AG09309 (cell line): ENCODE results near the gene JPH4.

ENCODE experiments used
- DNase-seq: peaks from one replicate; pipeline ENCODE4 v3.0.0-alpha.2; 2010; ENCODE audit warnings: low read depth
- H3K4me3 ChIP-seq: 2 replicates; pipeline ENCODE4 v1.5.1; 2011; ENCODE audit warnings: mild to moderate bottlenecking, low read depth, low read length, moderate library complexity; ENCODE audit not compliant: control insufficient read depth
- CTCF ChIP-seq: IDR thresholded peaks from 2 replicates; pipeline ENCODE4 v1.5.1; 2011; ENCODE audit warnings: mild to moderate bottlenecking, low read depth, low read length, inconsistent platforms; ENCODE audit not compliant: insufficient read depth, control insufficient read depth; ENCODE audit errors: missing control alignments

Gene JPH4

DNA sequence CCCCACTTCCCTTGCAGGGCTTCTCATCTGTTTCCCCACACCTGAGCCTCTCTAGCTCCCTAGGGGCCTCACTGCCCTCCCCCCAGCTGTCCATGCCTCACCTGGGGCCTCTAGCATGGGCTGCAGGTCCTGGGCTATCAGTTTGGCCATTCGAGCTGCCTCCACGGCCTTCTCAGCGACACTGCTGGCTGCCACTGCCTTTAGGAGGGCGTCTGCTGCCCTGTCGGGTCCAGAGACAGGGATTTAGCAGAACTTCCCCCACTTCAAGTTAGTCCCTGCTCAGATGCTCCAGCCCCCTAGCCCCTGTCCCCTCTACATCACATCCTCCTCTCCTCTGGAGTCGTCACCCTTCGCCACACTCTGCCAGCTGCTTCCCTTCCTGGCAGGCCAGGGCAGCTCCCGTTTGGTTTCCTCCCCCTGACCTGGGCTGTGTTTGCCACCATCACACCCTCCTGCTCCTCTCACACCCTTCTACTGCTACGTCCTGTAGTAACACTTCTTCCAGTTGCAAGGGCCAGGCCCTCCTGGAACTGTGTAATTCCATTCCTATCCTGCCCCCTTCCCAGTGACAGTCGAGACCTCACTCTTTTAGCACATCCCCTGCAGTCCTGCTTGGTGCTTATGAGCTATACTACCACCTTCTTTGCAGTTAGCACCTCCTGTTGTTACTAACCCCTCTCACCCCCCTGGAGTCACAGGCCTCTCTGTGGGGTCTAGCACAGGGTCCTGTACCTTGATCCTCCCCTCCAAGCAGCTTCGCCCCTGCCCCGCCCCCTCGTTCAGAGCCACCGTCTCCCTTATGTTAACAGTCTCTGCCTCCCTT, 6.7 kb downstream of the JPH4 start:
- TF ChIP-seq CTCF: no peak
- H3K4me3 ChIP-seq: no peak overlapping the region
- no peak for DNase-seq

DNA sequence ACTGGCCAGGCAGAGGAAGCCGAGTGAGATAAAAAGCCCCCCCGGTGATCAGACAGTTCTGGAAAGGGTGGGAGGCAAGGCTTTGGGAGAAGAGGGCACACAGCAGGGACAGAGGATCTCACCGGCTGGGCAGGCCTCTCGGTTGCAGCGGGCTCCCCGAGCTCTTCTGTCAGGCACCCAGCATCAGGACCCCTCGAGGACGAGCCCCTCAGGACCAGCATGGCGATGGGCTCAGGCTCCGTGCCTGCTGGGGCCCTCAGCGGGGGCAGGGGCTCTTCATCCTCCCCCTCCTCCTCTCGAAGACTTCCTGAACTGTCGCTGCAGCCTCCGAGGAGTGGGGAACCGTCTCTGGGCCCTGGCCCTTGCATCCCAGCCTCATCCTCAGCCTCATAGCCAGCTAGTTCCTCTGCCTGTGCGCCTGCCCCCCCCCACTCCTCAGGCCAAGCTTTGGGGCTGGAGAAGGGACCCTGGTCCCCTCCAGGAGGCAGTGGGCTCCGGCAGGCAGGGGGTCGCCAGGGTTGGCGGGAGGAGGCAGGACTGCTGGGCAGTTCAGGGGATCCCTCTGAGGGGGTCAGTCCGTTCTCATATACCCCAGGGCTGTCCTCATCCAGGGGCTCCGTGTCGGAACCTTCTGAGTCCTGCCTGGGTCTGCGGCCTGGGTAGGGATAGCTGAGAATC, 7.6 kb downstream of the JPH4 start:
- H3K4me3 ChIP-seq: no peak overlapping the region
- DNase-seq: no peak
- no peak for TF ChIP-seq CTCF

- TF ChIP-seq CTCF: no peak
- DNase-seq: no peak
- no peak overlapping the region for H3K4me3 ChIP-seq
Measured at GRCh38 chr14:23569443-23570151, 9.0 kb downstream of the JPH4 start.

DNA sequence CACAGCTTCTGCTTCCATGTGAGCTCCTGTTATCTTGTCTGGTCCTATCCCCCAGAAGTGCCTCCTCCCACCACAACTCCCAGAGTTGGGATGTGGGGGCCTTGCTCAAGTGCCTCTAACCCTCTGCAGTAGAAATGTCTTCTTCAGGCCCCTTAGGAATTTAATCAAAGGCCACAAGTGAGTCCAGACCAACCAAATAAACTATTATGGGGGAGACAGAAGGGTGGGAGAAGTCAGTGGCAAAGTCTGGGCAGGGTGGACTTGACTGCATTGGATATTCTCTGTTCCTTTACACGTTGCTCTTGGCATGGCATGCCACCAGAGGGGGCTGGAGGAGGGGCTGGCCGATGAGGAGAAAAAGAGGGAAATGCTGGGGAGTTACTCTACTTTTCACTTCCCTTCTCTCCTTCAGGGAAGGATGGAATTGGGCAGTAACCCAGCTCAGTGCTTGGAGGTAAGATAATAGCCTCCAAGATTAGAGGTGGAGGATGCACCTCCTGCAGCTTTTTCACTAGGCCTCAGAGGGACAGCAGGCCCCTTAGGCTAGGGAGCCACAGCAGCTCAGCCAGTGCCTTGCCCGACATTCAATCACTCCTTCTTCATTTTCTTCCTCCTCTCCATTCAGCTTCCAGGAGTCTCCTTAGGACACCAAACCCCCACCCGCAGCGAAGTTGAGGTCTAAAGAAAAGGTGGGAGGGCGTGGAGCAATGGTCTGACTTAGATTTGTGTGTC, 9.8 kb downstream of the JPH4 start:
- H3K4me3 ChIP-seq: no peak overlapping the region
- TF ChIP-seq CTCF: peak; percentile 37
- no peak for DNase-seq

GRCh38 chr14:23568021-23568599, 10.5 kb downstream of the JPH4 start:
- H3K4me3 ChIP-seq: no peak overlapping the region
- no peak for TF ChIP-seq CTCF
- no peak for DNase-seq
